ENCODE data around the gene IGF1.

DNA sequence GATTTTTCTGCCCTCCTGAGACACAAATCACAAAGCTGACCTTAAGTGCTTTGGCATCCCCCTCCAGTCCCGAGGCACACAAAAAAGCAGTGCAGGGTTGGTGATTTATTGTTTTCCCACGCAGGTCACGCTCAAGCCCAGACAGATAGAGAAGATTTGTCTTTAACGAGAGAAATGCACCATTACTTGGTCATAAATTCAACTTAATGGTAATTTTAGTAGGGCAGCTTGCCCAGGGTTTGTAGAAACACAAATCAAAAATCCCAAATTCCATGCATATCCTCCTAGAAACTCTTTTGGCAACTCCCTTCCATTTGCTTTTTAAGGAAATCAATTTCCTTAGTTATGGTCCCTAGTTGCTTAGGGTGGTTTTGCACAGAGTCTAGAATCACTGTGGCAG, 132.6 kb downstream of the IGF1 start:
- TF ChIP-seq EZH2 (IDR thresholded peaks at IDR 0.05) (no peak), POLR2AphosphoS5 (IDR thresholded peaks at IDR 0.05; ENCODE audit: borderline replicate concordance, low read depth, low read length) (no peak), FOXP2 (optimal IDR thresholded peaks at IDR 0.05; ENCODE audit: control extremely low read depth, extremely low read length, insufficient read depth) (no peak)
